AG09319 (cell line): ENCODE measurements around the gene HMX2.
A peak's percentile ranks its signal among the peaks of the same experiment; 100 is the strongest.

ENCODE experiments used
- DNase-seq: peaks from one replicate; pipeline ENCODE4 v3.0.0-alpha.2; 2010; ENCODE audit warnings: low read depth; ENCODE audit errors: extremely low read depth
- CTCF ChIP-seq: IDR thresholded peaks from 2 replicates; pipeline ENCODE4 v1.5.1; 2011; ENCODE audit warnings: low read depth, mild to moderate bottlenecking, inconsistent platforms, low read length, moderate library complexity

The HMX2 gene

GRCh38 chr10:123119081-123119480 is 28.9 kb upstream of the HMX2 start:
- TF ChIP-seq CTCF = no peak
- DNase-seq = no peak

- TF ChIP-seq CTCF = no peak
- no peak for DNase-seq
These were observed 21.7 kb upstream of the HMX2 start for GRCh38 chr10:123126246-123126645.

- DNase-seq = no peak
- TF ChIP-seq CTCF = no peak
These were observed 18.2 kb upstream of the HMX2 start for GRCh38 chr10:123129618-123130271.

- DNase-seq = peak; percentile 51
- peak; percentile 94 for TF ChIP-seq CTCF
These were observed 15.1 kb upstream of the HMX2 start for GRCh38 chr10:123132576-123133477.

- TF ChIP-seq CTCF = no peak
- DNase-seq = no peak
These were observed 14.2 kb upstream of the HMX2 start for GRCh38 chr10:123133541-123134342.

GRCh38 chr10:123134343-123134914 is 13.5 kb upstream of the HMX2 start:
- no peak for TF ChIP-seq CTCF
- no peak for DNase-seq
